Naive thymus-derived CD8-positive, alpha-beta T cell (primary cell): Measurements from ENCODE around the gene SELENOS. TPM values are rescaled to one million over a fixed set of nuclear protein-coding genes. Genes with fewer than 3 reads are reported as not detected.

Source experiments
- ATAC-seq, 2 donors: fragments of 150-1000 bp; cut with Tn5 transposase in 1 of 2; sonication (Bioruptor Pico), chemical (Tn5 transposase) in 1 of 2; 1 replicate in 1 of 2; 2 replicates in 1 of 2; pipeline ENCODE4 v1.10.0; 2021; ENCODE audit warnings: mild to moderate bottlenecking in 2 of 2, moderate library complexity in 2 of 2
- POLR2A ChIA-PET: fragments of 350-600 bp; sonication (Branson Sonifier 250); formaldehyde crosslinking; loops from one replicate; lab custom pipeline; 2021; ENCODE audit warnings: antibody characterized with exemption; lab: Charles Lee
- DNase-seq, 10 donors: peaks; one replicate each; pipeline versions ENCODE4 v3.0.0 to v3.0.0-alpha.2; 2020 to 2022
- H3K27ac Mint-ChIP-seq, 10 donors: one replicate each; pipeline ENCODE4 v1.8.0; 2020 to 2022; ENCODE audit warnings: mild to moderate bottlenecking in 10 of 10, mixed read lengths in 10 of 10, moderate library complexity in 4 of 10, inconsistent platforms in 1 of 10
- H3K27me3 Mint-ChIP-seq, 5 donors: one replicate each; pipeline ENCODE4 v1.8.0; 2021 to 2022; ENCODE audit warnings: mixed read lengths in 5 of 5
- H3K36me3 Mint-ChIP-seq, 3 donors: one replicate each; pipeline ENCODE4 v1.8.0; 2020 to 2022; ENCODE audit warnings: mixed read lengths in 3 of 3, mild to moderate bottlenecking in 2 of 3, inconsistent platforms in 1 of 3
- H3K4me1 Mint-ChIP-seq, 4 donors: one replicate each; pipeline ENCODE4 v1.8.0; 2021 to 2022; ENCODE audit warnings: mixed read lengths in 4 of 4
- H3K4me3 Mint-ChIP-seq, 10 donors: one replicate each; pipeline ENCODE4 v1.8.0; 2020 to 2022; ENCODE audit warnings: mild to moderate bottlenecking in 10 of 10, mixed read lengths in 10 of 10, moderate library complexity in 6 of 10, inconsistent platforms in 1 of 10
- H3K9me3 Mint-ChIP-seq, 9 donors: one replicate each; pipeline ENCODE4 v1.8.0; 2020 to 2022; ENCODE audit warnings: mixed read lengths in 9 of 9, mild to moderate bottlenecking in 3 of 9, inconsistent platforms in 1 of 9, moderate library complexity in 1 of 9
- polyA plus RNA-seq, 3 donors: library from polyadenylated mRNA; unstranded; fragments of 300-500 nt; fragmentation: Illumina TruSeq; gene quantifications; one replicate each; pipeline ENCODE4 v1.2.3, GENCODE V29; 2021
- total RNA-seq, 8 experiments: library from RNA in 2 of 8; stranded (reverse) in 2 of 8; gene quantifications; one replicate each; pipeline ENCODE4 v1.2.3 and lab custom pipeline; 2021 to 2026

SELENOS gene
- total and polyA plus RNA-seq, 5 experiments from 2014 or later, result 26.7 to 64.4 (median 38.8) TPM

DNA sequence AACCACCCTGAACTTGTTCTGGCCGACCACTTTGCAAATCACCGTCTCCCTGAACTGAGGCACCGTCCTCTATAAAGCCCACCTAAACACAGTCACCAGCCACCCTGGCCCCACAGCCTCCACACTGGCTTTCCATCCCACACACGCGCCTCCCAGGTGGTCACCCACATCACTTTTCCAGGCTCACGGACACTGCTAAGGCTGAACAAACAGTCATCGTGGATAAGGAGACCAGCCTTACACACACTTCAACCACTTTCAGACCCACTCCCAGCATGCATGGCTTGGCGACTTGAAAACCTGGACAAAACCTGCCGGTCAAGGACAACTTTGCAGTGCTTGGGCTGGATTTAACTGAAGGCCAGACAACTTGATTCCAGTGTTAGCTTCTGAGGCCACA is 33.9 kb downstream of the SELENOS start:
- DNase-seq, result no peak
- no peak for ATAC-seq

DNA sequence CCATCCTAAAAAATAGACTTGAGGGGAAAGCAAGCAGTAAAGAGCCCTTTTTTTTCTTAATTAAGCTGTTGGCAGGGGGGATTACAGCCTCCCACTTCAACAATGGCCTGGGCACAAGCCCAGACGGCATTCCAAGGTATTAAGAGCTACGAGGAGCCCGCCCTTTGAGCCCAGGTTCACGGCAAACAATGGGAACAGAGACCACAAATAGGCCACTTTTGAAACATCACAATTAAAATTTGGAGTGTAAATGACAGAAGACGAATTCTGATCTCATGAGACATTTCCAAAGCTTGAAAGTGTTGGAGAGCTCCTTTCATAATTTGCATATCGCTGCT is 34.3 kb downstream of the SELENOS start:
- H3K9me3 Mint-ChIP-seq, result no peaks in the 10 kb centered on the region
- peaks cover 37 to 97% (median 86%) of the 10 kb centered on the region in 4 donors for H3K4me1 Mint-ChIP-seq
- no peak for DNase-seq
- H3K27ac Mint-ChIP-seq, result peak overlapping the region; percentile 22 to 90 (median 84)
- H3K27me3 Mint-ChIP-seq, result no peaks in the 10 kb centered on the region
- H3K36me3 Mint-ChIP-seq, result no peaks in the 10 kb centered on the region
- peak overlapping the region; percentile 66 to 83 (median 76) for H3K4me3 Mint-ChIP-seq
- ATAC-seq, result no peak
- POLR2A ChIA-PET, result interaction anchor here (0.5 to 6.0 kb wide), 6 partner anchors 9 to 409 kb away, joined by 3 to 33 read pairs (median 4); partner anchors contain the start of gene CHSY1

More for the DNA sequence above, 33.9 kb downstream of the SELENOS start:
- POLR2A ChIA-PET, result interaction anchor here (0.5 to 6.0 kb wide), 6 partner anchors 9 to 149 kb away, joined by 3 to 33 read pairs (median 4); partner anchors contain the start of genes CHSY1 and SNRPA1
- peak overlapping the region; percentile 72 to 90 (median 84) for H3K27ac Mint-ChIP-seq
- H3K27me3 Mint-ChIP-seq, result no peaks in the 10 kb centered on the region
- H3K36me3 Mint-ChIP-seq, result no peaks in the 10 kb centered on the region
- H3K9me3 Mint-ChIP-seq, result no peaks in the 10 kb centered on the region
- H3K4me3 Mint-ChIP-seq, result peak overlapping the region; percentile 36 to 83 (median 71)
- H3K4me1 Mint-ChIP-seq, result peaks cover 37 to 97% (median 90%) of the 10 kb centered on the region in 4 donors

DNA sequence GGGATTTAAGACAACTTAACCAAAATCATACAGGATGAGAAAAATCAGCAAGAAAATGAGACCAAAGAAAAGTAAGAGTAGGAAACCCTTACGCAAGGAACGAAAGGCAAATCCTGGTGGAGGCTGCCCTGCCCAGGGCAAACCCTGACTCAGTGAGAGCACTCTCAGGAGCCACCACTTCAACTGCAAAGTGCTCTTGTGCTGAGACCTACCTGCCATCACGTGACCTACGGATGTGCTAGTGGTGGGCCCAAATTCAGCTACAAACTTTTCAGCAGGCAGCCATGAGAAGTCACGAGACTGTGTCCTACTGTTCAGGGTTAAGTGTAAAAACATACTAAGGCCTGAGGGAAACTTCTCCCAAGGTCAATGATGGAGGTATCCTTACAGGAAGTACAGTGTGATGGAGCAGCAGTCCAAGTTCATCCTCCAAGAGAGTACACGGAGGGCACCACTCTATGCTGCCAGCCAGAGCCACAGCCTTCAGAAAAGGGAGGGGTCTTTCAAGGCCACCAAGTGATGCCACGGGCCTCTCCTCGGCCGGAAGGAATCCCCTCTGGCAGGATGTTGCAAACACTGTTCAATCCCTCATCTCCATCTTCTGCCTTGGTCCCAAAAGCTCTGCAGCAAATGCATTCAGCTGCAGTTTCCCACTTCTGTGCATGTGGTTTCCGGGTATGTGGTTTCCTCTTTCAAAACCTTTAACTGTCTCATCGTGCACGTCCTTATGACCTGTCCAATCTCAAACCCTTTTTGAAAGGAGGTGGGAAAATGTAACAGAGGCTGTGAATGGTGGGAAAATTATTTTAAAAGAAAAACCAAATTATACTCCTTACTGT is 34.9 kb downstream of the SELENOS start:
- POLR2A ChIA-PET, result interaction anchor here (0.6 to 6.0 kb wide), 5 partner anchors 10 to 409 kb away, joined by 3 to 33 read pairs (median 3); partner anchors contain the start of gene CHSY1
- H3K4me1 Mint-ChIP-seq, result peaks cover 34 to 97% (median 82%) of the 10 kb centered on the region in 4 donors
- peak; percentile 87 to 93 for ATAC-seq
- no peaks in the 10 kb centered on the region for H3K27me3 Mint-ChIP-seq
- H3K9me3 Mint-ChIP-seq, result no peaks in the 10 kb centered on the region
- peak overlapping the region; percentile 66 to 83 (median 76) for H3K4me3 Mint-ChIP-seq
- H3K27ac Mint-ChIP-seq, result peak overlapping the region; percentile 22 to 90 (median 84)
- no peaks in the 10 kb centered on the region for H3K36me3 Mint-ChIP-seq
- DNase-seq, result peak; percentile 17 to 85 (median 72)

DNA sequence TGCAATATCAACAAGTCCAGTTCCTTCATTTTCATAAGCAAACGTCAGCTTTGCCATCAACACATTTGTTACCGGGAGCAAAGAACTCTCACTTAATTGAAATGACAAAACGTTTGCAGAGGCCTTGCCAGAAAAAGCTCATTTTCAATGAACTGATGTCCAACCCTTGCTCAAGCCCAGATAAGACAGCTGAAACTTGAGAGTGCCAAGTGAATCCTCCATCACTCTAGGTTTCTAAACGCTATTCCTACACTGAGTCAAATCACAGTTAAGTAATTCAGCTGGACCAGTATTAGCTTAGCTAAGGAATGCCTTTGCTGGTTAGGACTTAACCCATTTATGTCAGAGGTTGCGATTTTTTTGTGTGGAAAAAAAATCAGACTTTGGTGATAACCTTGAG is 36.9 kb downstream of the SELENOS start:
- no peak overlapping the region for H3K4me3 Mint-ChIP-seq
- H3K27me3 Mint-ChIP-seq, result no peaks in the 10 kb centered on the region
- no peak for ATAC-seq
- no peak for DNase-seq
- H3K9me3 Mint-ChIP-seq, result no peaks in the 10 kb centered on the region
- H3K36me3 Mint-ChIP-seq, result peaks cover 0 to 8% (median 6%) of the 10 kb centered on the region in 3 donors
- H3K27ac Mint-ChIP-seq, result peak overlapping the region in 2 of 10 donors; percentile 82 to 90
- POLR2A ChIA-PET, result interaction anchor here (6.0 kb wide), 1 partner anchor 12 kb away, joined by 33 read pairs; the partner anchor contains the start of gene CHSY1
- H3K4me1 Mint-ChIP-seq, result peaks cover 29 to 87% (median 72%) of the 10 kb centered on the region in 4 donors

DNA sequence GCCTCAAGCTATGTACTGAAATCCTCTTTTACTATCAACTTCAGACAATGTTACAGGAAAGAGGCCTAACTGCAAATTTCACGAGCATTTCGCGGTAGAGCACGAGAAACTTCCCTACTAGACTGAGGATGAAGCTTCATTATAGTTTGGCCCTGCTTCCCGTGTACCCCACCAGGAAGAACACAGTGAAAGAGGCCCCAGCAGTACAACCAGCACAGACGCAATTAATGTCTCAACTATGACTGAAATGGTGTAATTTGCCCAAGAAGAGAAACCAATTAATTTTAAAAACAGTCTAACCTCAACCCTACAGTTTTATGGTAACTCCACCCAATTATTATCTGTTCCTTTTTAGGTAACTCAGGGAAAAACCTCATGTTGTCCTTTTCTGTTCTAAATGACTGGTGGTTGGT is 37.6 kb downstream of the SELENOS start:
- DNase-seq (no peak), ATAC-seq (no peak)
- peaks cover 0 to 14% (median 12%) of the 10 kb centered on the region in 3 donors for H3K36me3 Mint-ChIP-seq
- H3K4me1 Mint-ChIP-seq, result peaks cover 24 to 80% (median 70%) of the 10 kb centered on the region in 4 donors
- H3K4me3 Mint-ChIP-seq, result peak overlapping the region in 7 of 10 donors; percentile 19 to 58 (median 43)
- no peaks in the 10 kb centered on the region for H3K27me3 Mint-ChIP-seq
- POLR2A ChIA-PET, result interaction anchor here (6.0 kb wide), 1 partner anchor 12 kb away, joined by 33 read pairs; the partner anchor contains the start of gene CHSY1
- no peaks in the 10 kb centered on the region for H3K9me3 Mint-ChIP-seq
- H3K27ac Mint-ChIP-seq, result peak overlapping the region; percentile 29 to 90 (median 74)

DNA sequence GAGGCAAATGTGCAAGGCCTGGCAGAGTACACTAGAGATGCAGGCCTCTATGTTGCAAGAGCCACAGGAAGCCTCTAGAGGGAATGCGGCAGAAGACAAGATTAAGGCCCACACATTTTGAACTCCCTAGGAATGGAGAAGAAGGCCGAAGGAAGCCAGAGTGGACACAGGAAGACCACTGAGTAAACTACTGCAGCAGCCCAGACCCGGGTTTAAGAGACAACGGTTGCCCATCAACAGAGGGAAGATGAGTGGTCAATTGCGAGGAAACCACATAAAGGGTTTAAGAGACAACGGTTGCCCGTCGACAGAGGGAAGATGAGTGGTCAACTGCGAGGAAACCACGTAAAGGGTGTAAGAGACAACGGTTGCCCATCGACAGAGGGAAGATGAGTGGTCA is 40.0 kb downstream of the SELENOS start:
- peaks cover 23 to 72% (median 61%) of the 10 kb centered on the region in 4 donors for H3K4me1 Mint-ChIP-seq
- POLR2A ChIA-PET, result interaction anchor here (0.7 kb wide), 1 partner anchor 94 kb away, joined by 4 read pairs; no protein-coding TSS in a partner anchor
- no peaks in the 10 kb centered on the region for H3K27me3 Mint-ChIP-seq
- H3K4me3 Mint-ChIP-seq, result no peak overlapping the region
- peaks cover 3 to 38% (median 28%) of the 10 kb centered on the region in 3 donors for H3K36me3 Mint-ChIP-seq
- DNase-seq (no peak), ATAC-seq (no peak)
- H3K27ac Mint-ChIP-seq, result peak overlapping the region in 4 of 10 donors; percentile 22 to 68 (median 47)
- no peaks in the 10 kb centered on the region for H3K9me3 Mint-ChIP-seq

DNA sequence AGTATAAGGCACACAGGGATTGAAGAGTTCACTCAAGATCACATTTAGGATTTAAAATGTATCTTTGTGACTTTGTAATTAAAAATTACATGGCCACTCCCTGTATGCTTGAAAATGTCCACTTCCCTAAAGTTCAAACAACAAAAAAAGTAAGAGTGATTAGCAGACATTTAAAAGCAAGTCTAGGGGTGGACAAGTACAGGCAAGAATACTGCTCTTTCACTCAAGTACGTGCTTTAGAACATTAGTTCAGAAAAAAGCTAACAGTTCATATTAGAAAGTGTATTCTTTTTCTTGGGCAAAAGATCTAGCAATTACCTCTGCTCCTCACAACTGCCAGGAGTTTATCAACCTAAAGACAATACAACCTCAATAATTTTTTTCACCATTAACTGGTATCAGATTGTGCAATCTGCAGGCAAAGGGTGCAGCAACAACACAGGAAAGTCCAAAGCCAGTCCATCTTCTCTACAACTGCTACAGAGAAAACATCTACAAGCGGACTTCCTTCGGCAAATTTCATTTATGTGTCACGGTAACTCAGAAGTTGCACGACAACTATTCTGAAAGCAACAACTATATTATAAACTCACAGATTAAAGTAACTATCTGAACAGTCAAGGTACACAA is 43.5 kb downstream of the SELENOS start:
- peaks cover 16 to 59% (median 48%) of the 10 kb centered on the region in 4 donors for H3K4me1 Mint-ChIP-seq
- DNase-seq, result no peak

DNA sequence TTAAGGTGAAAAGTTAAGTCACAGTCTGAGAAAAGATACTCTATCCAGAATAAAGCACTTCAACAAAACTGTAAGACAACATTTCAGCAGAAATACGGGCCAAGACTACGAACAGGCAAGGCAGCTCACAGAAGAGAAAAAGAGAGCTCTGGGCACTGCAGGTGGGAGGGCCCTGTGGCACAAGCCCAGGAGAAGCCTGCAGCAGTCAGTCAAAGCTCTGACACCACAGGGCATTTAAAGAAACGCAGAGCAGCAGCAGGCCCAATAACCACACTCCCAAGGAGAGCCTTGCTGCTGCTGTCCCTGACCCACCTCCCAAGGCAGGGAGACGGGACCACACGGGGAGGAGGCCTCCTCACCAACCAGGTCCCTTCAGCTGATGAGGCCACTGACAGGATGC is 44.6 kb downstream of the SELENOS start:
- Mint-ChIP-seq H3K9me3 (peaks cover 2 to 19% (median 15%) of the 10 kb centered on the region in 9 donors), H3K27me3 (no peaks in the 10 kb centered on the region), H3K4me3 (no peak overlapping the region), H3K4me1 (peaks cover 21 to 51% (median 50%) of the 10 kb centered on the region in 4 donors), H3K27ac (peak overlapping the region in 2 of 10 donors; percentile 49 to 75), H3K36me3 (peaks cover 21 to 69% (median 51%) of the 10 kb centered on the region in 3 donors)
- DNase-seq (no peak), ATAC-seq (no peak)
- POLR2A ChIA-PET, result interaction anchor here (0.6 to 2.5 kb wide), 2 partner anchors 10 to 109 kb away, joined by 3 to 7 read pairs; no protein-coding TSS in a partner anchor

More for the DNA sequence above, 43.5 kb downstream of the SELENOS start:
- POLR2A ChIA-PET, result no interaction called here
- peaks cover 0 to 8% (median 5%) of the 10 kb centered on the region in 9 donors for H3K9me3 Mint-ChIP-seq
- no peak overlapping the region for H3K4me3 Mint-ChIP-seq
- no peak for ATAC-seq
- H3K36me3 Mint-ChIP-seq, result peaks cover 10 to 58% (median 41%) of the 10 kb centered on the region in 3 donors
- H3K27ac Mint-ChIP-seq, result no peak overlapping the region
- H3K27me3 Mint-ChIP-seq, result no peaks in the 10 kb centered on the region

DNA sequence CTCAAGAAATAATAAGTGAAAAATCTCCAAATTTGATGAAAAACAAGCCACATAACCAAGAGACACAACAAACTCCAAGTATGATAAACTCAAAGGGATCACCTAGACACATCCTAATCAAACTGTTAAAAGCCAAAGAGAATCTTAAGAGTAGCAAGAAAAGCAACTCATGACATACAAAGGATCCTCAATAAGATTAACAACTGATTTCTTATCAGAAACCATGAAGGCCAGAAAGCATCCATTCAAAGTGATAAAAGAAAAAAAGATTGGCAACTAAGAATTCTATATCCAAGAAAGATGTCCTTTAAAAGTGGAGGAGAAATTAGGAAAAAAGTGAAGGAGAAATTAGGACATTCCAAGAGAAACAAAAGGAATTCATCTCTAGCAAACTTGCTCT is 49.0 kb downstream of the SELENOS start:
- H3K27me3 Mint-ChIP-seq, result no peaks in the 10 kb centered on the region
- peak overlapping the region in 3 of 10 donors; percentile 19 to 44 (median 30) for H3K4me3 Mint-ChIP-seq
- no peak for DNase-seq
- ATAC-seq, result no peak
- peaks cover 23 to 58% (median 44%) of the 10 kb centered on the region in 3 donors for H3K36me3 Mint-ChIP-seq
- POLR2A ChIA-PET, result no interaction called here
- H3K9me3 Mint-ChIP-seq, result peaks cover 2 to 21% (median 16%) of the 10 kb centered on the region in 9 donors
- H3K4me1 Mint-ChIP-seq, result peaks cover 35 to 69% (median 62%) of the 10 kb centered on the region in 4 donors
- no peak overlapping the region for H3K27ac Mint-ChIP-seq

DNA sequence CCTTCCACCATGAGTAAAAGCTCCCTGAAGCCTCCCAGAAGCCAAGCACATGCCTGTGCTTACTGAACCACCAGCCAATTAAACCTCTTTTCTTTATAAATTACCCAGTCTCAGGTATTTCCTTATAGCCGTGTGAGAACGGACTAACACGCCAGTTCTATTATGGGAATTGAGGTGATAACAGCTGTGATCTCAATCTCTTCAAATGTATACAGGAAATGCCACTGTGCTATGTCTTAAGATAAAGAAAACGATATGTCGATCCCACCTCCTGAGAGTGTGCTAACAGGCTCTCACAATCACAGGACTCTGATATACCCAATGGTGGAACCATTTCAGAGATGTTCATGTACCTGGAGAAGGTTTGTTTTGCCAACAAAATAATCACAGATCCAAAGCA is 51.6 kb downstream of the SELENOS start:
- H3K27ac Mint-ChIP-seq, result peak overlapping the region in 5 of 10 donors; percentile 7 to 80 (median 25)
- no peak for ATAC-seq

More for the DNA sequence above, 51.6 kb downstream of the SELENOS start:
- POLR2A ChIA-PET, result no interaction called here
- Mint-ChIP-seq H3K4me3 (no peak overlapping the region), H3K27me3 (no peaks in the 10 kb centered on the region), H3K4me1 (peaks cover 30 to 65% (median 60%) of the 10 kb centered on the region in 4 donors), H3K9me3 (peaks cover 2 to 21% (median 16%) of the 10 kb centered on the region in 9 donors), H3K36me3 (peaks cover 19 to 36% (median 34%) of the 10 kb centered on the region in 3 donors)
- DNase-seq, result no peak
